ENCODE data around the gene BTBD7. TPM values are rescaled to one million over a fixed set of nuclear protein-coding genes. Genes with fewer than 3 reads are reported as not detected.

BTBD7 gene
- total and polyA plus RNA-seq, 2 experiments from 2014 or later: 24.4 to 32.8 TPM

DNA sequence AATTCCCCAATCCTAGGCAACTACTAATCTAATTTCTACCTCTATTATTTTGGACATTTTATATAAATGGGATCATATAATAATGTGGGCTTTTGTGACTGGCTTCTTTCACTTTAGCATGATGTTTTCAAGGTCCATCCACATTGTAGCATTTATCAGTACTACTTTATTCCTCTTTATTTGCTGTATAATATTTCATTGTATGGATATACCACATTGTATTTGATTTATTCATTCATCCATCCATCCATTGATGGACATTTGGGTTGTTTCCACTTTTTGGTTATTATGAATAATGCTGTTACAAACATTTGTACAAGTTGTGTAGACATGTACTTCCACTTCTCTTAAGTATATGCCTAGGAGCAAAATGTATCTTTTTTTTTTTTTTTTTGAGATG lies 17.3 kb downstream of the BTBD7 start (continued):
- no peak for TF ChIP-seq ZNF462 (CRISPR knock-in tag; IDR thresholded peaks at IDR 0.05)
- no peak for TF ChIP-seq POLR2AphosphoS5 (IDR thresholded peaks at IDR 0.05; ENCODE audit: low read depth)
- no peak for TF ChIP-seq EZH2 (IDR thresholded peaks at IDR 0.05; ENCODE audit: low read depth, unreplicated experiment)
- TF ChIP-seq, protein P1, sequence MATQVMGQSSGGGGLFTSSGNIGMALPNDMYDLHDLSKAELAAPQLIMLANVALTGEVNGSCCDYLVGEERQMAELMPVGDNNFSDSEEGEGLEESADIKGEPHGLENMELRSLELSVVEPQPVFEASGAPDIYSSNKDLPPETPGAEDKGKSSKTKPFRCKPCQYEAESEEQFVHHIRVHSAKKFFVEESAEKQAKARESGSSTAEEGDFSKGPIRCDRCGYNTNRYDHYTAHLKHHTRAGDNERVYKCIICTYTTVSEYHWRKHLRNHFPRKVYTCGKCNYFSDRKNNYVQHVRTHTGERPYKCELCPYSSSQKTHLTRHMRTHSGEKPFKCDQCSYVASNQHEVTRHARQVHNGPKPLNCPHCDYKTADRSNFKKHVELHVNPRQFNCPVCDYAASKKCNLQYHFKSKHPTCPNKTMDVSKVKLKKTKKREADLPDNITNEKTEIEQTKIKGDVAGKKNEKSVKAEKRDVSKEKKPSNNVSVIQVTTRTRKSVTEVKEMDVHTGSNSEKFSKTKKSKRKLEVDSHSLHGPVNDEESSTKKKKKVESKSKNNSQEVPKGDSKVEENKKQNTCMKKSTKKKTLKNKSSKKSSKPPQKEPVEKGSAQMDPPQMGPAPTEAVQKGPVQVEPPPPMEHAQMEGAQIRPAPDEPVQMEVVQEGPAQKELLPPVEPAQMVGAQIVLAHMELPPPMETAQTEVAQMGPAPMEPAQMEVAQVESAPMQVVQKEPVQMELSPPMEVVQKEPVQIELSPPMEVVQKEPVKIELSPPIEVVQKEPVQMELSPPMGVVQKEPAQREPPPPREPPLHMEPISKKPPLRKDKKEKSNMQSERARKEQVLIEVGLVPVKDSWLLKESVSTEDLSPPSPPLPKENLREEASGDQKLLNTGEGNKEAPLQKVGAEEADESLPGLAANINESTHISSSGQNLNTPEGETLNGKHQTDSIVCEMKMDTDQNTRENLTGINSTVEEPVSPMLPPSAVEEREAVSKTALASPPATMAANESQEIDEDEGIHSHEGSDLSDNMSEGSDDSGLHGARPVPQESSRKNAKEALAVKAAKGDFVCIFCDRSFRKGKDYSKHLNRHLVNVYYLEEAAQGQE (IDR thresholded peaks at IDR 0.05; ENCODE audit: unreplicated experiment): no peak
- no peak for TF ChIP-seq NANOG (IDR thresholded peaks at IDR 0.05; ENCODE audit: borderline replicate concordance)
- no peak for TF ChIP-seq ZNF114 (CRISPR knock-in tag; IDR thresholded peaks at IDR 0.05)
- no peak for TF ChIP-seq ETS1 (IDR thresholded peaks at IDR 0.05)

Measured in GM23338 (cell line).